ENCODE results near the gene DSP.

The DSP gene

DNA sequence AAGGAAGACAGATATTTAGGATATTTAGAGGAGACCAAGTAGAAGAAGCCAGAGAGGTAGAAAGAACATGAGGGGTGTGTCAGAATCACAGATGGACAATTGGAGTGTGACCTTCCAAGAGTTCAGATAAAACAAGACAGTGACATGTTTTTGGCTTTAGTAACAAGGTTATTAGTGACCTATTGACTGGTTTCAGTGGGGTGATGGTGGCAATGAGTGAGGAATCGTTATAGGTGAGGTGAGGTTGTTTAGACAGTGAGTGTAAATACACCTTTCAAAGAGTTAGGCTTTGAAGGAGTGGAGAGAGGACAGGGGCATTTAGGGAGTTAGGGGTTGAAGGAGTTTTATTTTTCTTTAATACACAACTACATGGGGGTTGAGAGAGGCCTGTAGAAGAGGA is 51.8 kb downstream of the DSP start:
- no peak for DNase-seq (ENCODE audit: low spot score)

GRCh38 chr6:7594579-7595125 is 53.2 kb downstream of the DSP start:
- DNase-seq (ENCODE audit: low spot score), result no peak

GRCh38 chr6:7604003-7604402 is 62.5 kb downstream of the DSP start:
- no peak for DNase-seq (ENCODE audit: low spot score)

- no peak for DNase-seq (ENCODE audit: low spot score)
Observed at GRCh38 chr6:7604506-7604905, 63.0 kb downstream of the DSP start.

- DNase-seq (ENCODE audit: low spot score), result peak; percentile 50
Observed at GRCh38 chr6:7615611-7616383, 74.3 kb downstream of the DSP start.

- DNase-seq (ENCODE audit: low spot score), result no peak
Observed at GRCh38 chr6:7617801-7618764, 76.6 kb downstream of the DSP start.

DNA sequence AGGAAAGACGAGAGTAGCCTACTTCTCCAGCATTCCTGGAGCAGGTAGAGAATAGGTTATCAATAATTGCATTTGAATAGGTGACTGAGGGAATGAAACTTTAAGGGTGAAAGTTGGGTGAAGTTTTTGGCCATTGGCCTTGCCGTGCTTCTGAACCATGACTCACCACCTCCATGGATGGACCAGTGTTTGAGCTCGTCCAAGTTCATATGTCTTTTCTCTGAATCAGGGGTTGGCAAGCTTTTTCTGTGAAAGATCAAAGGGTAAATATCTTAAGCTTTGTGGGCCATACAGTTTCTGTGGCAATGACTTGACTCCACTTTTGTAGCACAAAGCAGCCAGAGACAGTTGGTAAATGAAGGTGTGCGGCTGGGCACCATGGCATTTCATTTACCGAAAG is 80.3 kb downstream of the DSP start:
- DNase-seq (ENCODE audit: low spot score), result no peak

GRCh38 chr6:7624796-7625710 is 83.6 kb downstream of the DSP start:
- DNase-seq (ENCODE audit: low spot score), result no peak

GRCh38 chr6:7628479-7628878 is 87.0 kb downstream of the DSP start:
- DNase-seq (ENCODE audit: low spot score), result no peak

DNA sequence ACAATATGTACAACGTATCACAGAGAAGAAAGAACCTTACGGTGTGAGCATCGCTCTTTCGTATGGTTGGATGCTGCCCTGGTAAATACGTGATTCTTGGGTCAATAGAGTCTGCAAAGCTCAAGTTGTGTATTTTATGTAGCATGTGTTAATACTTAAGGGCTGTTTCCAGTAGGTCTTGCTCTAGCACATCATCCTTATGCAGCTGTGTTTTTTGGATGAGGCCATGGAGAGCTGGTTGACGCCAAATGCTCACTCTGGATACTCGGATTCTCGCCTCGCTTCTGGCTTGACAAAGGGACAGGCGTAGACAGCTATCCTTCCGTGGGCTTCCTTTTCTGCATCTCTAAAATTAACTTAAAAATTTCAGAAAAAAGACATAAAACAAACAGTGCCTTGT is 87.4 kb downstream of the DSP start:
- no peak for DNase-seq (ENCODE audit: low spot score)

DNA sequence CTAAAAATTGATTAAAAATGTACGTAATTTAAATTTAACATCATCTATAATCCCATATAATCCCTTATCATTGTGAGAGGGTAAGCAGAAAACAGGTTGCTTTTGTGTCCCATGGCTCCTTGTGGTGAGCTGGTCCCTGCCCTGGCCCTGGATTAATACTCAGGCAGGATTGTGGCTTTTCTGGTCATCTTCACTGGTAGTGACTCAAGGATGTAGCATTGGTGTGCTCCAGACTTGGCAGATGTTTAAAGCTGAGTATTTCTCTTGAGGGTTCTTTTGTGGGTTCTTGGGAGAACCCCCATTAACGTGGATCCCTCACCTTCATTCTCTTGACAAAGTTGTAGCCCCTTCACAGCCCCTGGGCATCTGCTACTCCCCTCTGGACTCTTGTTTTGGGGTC is 87.8 kb downstream of the DSP start:
- no peak for DNase-seq (ENCODE audit: low spot score)

- no peak for DNase-seq (ENCODE audit: low spot score)
Observed at GRCh38 chr6:7630792-7631191, 89.3 kb downstream of the DSP start.

DNA sequence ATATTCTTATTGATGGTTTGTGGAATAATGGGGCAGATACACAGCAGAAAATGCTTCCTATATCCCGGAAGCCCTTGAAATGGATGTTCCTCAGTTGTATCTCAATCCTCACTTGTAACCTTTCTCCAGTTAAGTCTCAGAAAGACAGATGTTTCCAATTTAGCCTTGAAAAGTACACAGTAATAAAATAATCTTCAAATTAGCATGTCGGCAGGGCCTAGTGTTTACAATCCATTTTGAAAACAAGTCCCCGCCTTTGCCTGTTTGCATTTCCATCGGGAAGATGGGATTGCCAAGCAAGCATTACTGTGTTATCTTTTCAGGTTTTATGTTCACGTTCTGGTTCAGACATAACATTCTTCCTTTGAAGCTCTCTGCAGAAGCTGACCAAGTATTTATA is 90.0 kb downstream of the DSP start:
- DNase-seq (ENCODE audit: low spot score), result peak; percentile 47

DNA sequence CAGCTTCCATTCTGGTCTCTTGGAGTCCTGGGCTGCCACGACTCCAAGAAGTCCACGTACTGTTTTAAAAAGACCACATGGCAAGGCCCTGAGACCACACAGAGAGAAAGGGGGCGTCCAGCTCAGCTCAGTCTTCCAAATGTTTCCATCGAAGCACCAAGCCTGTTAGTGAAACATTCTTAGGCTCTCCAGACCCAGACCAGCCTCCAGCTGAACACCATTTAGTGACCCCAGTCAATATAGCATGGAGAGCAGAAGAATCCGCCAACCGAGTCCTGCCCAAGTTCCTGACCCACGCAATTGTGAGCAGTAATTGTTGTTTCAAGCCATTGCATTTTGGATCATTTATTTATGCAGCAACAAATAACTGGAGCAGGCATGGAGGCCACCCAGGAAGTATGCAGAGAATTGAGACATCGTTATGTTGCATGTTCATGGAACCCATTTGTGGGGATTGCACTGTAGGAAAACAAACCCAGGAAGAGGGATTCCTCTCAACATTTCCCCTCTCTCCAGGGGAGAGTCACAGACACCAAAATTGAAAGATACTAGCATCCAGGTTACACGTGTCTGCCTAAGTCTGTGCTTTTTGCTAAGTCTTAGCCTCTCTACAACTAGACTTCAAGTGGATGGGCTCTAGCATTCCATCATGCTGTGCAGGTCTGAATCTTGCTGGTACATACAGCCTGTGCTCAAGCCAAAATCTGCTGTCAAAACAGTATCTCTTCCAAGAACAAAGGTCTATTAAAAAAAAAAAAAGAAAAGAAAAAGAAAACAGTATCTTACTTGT is 91.2 kb downstream of the DSP start:
- DNase-seq (ENCODE audit: low spot score), result no peak

- no peak for DNase-seq (ENCODE audit: low spot score)
Observed at GRCh38 chr6:7633361-7633760, 91.9 kb downstream of the DSP start.

DNA sequence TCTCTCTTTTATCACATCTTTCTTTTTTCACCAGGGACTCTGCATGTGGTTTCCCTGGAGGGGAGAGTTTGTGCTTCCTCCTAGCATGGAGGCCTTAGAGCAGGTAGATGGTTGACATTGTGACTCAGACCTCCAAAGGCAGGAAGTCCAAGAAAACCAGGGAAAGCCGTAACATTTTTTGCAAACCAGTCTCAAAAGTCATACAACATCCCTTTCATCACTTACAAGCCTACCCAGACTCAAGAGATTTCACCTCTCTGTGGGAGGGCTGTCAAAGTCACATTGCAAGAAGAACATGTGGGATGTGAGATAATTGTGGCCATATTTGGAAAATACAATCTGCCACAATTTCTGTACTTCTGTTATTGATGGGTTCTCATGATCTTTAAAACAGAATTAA is 94.7 kb downstream of the DSP start:
- no peak for DNase-seq (ENCODE audit: low spot score)
